GM21737 (cell line): ENCODE data around the gene TSPAN4.

ENCODE experiments used
- ATAC-seq: cut with Tn5 transposase; IDR thresholded peaks from one replicate; pipeline ENCODE4 v1.9.1; 2021; ENCODE audit warnings: mild to moderate bottlenecking, moderate library complexity; ENCODE audit not compliant: unreplicated experiment

TSPAN4 gene

GRCh38 chr11:905952-906351 is 63.3 kb downstream of the TSPAN4 start:
- ATAC-seq, result no peak

GRCh38 chr11:907668-908067 is 65.0 kb downstream of the TSPAN4 start:
- ATAC-seq, result no peak

GRCh38 chr11:908273-908672 is 65.6 kb downstream of the TSPAN4 start:
- ATAC-seq, result no peak

GRCh38 chr11:909406-909805 is 66.8 kb downstream of the TSPAN4 start:
- no peak for ATAC-seq

- no peak for ATAC-seq
These were observed 67.5 kb downstream of the TSPAN4 start for GRCh38 chr11:910044-910588.

- ATAC-seq, result peak; percentile 89
These were observed 68.0 kb downstream of the TSPAN4 start, which contains the start of gene CHID1 for GRCh38 chr11:910589-911030. Gene CHID1, minus strand, starts transcription at chr11:910810. Its CDS starts 5,994 bp downstream, at chr11:904816.

- ATAC-seq, result peak; percentile 28
These were observed 68.6 kb downstream of the TSPAN4 start for GRCh38 chr11:911031-911889.

GRCh38 chr11:911890-912219 is 69.2 kb downstream of the TSPAN4 start:
- no peak for ATAC-seq

- no peak for ATAC-seq
These were observed 69.6 kb downstream of the TSPAN4 start for GRCh38 chr11:912266-912665.

- no peak for ATAC-seq
These were observed 70.4 kb downstream of the TSPAN4 start for GRCh38 chr11:913043-913442.

GRCh38 chr11:914204-914603 is 71.6 kb downstream of the TSPAN4 start:
- ATAC-seq, result no peak

GRCh38 chr11:914747-915501 is 72.3 kb downstream of the TSPAN4 start:
- ATAC-seq, result no peak
